GM12801 (cell line): ENCODE results near the gene RFTN1.

ENCODE experiments used
- TF ChIP-seq, protein P1 (sequence below): IDR thresholded peaks from one replicate; pipeline ENCODE4 v1.5.1; 2011; ENCODE audit warnings: control low read depth; ENCODE audit not compliant: insufficient read length; ENCODE audit errors: extremely low read depth

Gene RFTN1

DNA sequence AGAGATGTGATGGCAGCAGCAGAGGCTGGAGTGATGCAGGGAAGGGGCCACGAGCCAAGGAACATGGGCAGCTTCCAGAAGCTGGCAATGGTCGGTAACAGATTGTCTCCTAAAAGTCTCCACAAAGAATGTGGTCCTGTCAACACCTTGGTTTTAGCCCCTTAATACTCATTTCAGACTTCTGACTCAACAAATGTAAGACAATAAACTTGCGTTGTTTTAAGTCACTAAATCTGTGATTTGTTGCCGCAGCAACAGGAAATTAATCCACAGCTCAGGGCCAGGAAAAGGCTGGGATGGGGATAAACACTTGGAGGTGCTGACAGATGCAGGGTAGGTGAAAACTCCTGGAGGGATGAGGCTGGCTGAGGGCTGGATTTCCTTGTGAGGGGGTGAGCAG lies 178.6 kb downstream of the RFTN1 start:
- TF ChIP-seq, protein P1, sequence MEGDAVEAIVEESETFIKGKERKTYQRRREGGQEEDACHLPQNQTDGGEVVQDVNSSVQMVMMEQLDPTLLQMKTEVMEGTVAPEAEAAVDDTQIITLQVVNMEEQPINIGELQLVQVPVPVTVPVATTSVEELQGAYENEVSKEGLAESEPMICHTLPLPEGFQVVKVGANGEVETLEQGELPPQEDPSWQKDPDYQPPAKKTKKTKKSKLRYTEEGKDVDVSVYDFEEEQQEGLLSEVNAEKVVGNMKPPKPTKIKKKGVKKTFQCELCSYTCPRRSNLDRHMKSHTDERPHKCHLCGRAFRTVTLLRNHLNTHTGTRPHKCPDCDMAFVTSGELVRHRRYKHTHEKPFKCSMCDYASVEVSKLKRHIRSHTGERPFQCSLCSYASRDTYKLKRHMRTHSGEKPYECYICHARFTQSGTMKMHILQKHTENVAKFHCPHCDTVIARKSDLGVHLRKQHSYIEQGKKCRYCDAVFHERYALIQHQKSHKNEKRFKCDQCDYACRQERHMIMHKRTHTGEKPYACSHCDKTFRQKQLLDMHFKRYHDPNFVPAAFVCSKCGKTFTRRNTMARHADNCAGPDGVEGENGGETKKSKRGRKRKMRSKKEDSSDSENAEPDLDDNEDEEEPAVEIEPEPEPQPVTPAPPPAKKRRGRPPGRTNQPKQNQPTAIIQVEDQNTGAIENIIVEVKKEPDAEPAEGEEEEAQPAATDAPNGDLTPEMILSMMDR: no peak

- TF ChIP-seq, protein P1: no peak
Measured at GRCh38 chr3:16332904-16333426, 180.5 kb downstream of the RFTN1 start.

DNA sequence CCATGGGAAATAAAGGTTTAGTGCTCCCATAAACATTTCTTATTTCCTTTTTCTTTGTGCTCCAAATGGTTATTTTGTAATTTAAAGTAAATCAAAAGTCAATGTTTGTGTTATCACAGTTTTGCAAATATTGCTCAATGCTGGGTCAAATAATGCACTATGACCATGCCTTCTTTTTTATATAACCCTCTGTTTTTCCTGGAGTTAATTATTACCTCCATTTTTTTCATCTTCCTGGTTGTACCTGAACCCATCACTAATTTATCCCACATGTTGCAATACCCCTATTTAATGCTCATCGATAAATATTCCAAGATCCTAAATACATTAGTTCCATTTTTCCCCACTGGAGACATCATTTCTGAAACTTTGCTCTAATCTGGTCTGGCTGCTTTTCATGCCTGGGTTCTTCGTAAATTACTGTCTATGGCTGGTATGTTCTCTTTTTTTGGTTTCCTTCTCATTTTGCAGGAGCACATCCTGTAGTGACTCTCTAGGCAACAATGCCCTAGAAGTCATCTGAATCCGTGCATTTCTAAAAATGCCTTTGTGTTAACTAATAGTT lies 182.1 kb downstream of the RFTN1 start:
- TF ChIP-seq, protein P1: no peak

- TF ChIP-seq, protein P1: no peak
Measured at GRCh38 chr3:16330351-16330750, 183.1 kb downstream of the RFTN1 start.

- TF ChIP-seq, protein P1: no peak
Measured at GRCh38 chr3:16329826-16330129, 183.7 kb downstream of the RFTN1 start.

DNA sequence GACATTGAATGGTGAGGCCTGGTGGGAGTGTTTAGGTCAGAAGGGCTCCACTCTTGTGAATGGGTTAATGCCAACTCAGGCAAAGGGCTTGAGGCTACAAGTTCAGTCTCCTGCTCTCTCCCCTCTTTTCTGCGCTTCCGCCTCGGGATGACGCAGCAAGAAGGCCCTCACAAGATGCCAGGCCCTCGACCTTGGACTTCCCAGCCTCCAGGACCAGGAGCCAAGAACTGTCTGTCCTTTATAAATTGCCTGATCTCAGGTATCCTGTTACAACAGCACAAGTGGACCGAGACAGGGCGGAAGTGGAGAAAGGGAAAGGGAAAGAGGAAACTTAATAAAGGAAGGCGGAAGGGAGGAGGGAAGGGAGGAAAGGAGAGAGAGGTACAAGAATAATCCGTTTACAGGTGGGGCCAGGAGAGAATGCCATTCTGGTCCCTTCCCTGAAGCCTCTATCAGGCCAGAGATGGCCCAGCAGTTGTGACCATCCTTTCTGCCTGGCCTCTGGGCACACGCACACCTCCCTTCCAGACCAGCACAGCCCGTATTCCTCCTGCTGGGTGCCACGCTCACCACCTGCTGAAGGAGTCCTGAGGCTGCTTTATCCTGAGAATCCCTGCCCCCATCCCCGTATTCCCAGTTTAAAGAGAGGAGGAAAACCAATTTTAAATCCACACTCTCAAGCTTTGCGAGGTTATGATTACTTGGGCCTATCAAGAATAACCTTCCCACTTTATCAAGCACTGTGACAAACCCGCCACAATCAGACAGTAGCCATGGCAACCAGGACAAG lies 184.3 kb downstream of the RFTN1 start:
- TF ChIP-seq, protein P1: no peak

GRCh38 chr3:16328124-16328523 lies 185.4 kb downstream of the RFTN1 start:
- TF ChIP-seq, protein P1: no peak
